Measurements from ENCODE around the gene CIB4.

Gene CIB4

DNA sequence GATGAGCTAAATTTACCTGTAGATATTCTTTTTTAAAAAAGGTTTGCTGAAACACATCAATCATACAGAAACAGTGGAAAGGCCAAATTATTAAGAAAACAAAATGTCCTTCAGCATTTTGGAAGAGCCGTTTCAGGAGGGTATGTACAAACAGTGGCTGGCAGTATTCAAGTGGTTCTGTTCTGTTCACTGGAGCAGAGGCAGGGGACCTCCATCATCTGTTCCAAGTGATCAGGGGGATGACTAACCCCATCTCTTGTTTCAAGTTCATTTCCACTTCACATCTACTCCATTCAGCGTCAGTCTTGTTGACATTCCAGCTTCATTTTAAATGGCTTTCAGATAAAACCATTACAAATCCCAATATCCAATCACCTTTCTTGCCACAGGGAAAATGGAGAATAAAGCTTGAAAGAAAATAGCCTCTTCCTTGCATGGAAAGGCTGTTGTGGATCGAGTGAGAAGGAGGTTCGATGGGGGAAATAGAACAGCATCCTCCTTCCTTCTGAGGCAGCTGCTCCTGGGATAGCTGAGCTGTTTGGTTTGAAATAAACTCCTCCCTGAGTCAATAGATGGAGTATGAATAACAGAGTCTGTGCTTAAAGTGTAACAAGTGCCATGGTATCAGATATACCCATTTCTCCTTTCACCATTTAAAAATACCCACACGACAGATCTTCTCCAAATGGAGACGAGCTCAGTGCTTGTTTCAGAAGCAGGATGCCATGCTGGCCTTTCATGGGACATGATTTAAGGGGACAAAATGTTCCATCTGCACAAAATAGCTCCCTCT is 99.6 kb downstream of the CIB4 start:
- H3K14ac ChIP-seq (ENCODE audit: low read length) = no peak overlapping the region
- no peak overlapping the region for H3K18ac ChIP-seq (ENCODE audit: low read length)
- no peaks in the 10 kb centered on the region for H3K36me3 ChIP-seq (replicated peaks in 1 of 2; ENCODE audit: control insufficient read depth in 2 of 2, insufficient read depth in 2 of 2, low read length in 2 of 2)
- H3K4me3 ChIP-seq (ENCODE audit: low read length in 2 of 2) = no peak overlapping the region
- no peak for DNase-seq (ENCODE audit: low spot score)
- no peak overlapping the region for H3K4ac ChIP-seq (ENCODE audit: low read length)
- H3K79me1 ChIP-seq (ENCODE audit: low read depth, low read length) = no peaks in the 10 kb centered on the region
- WGBS, 2 donors (ENCODE audit: extremely low coverage in 2 of 2, insufficient read length in 2 of 2, insufficient replicate concordance in 1 of 2) = no CpG with 5 or more reads among the region's 6 CpGs
- no peak overlapping the region for H3K23ac ChIP-seq (ENCODE audit: low read depth, low read length, poor library complexity)
- no peak overlapping the region for H4K91ac ChIP-seq (ENCODE audit: low read depth, low read length, poor library complexity)
- no peak overlapping the region for H3K9ac ChIP-seq (ENCODE audit: low read depth, low read length, poor library complexity)
- peaks cover 0 to 16% (median 0%) of the 10 kb centered on the region in 3 experiments for H3K27me3 ChIP-seq (ENCODE audit: control insufficient read depth in 3 of 3, insufficient read depth in 3 of 3, low read depth in 1 of 3, low read length in 3 of 3)
- no peak overlapping the region for H2BK15ac ChIP-seq (ENCODE audit: low read length)
- H2AFZ ChIP-seq (ENCODE audit: low read length) = no peak overlapping the region
- H4K8ac ChIP-seq (ENCODE audit: low read depth, low read length) = no peak overlapping the region
- H3K4me2 ChIP-seq (ENCODE audit: insufficient read depth, low read length, poor library complexity, severe bottlenecking) = no peak overlapping the region
- no peak overlapping the region for H2BK12ac ChIP-seq (ENCODE audit: low read length)
- H2BK5ac ChIP-seq (ENCODE audit: low read length) = no peak overlapping the region
- no peak overlapping the region for H3K27ac ChIP-seq (replicated peaks; ENCODE audit: low read length)
- no peaks in the 10 kb centered on the region for H3K9me3 ChIP-seq (replicated peaks in 1 of 2; ENCODE audit: control insufficient read depth in 2 of 2, insufficient read depth in 1 of 2, low read depth in 1 of 2, low read length in 2 of 2)
- H2AK5ac ChIP-seq (ENCODE audit: low read depth, low read length) = no peak overlapping the region
- peaks cover 4 to 5% of the 10 kb centered on the region in 2 donors for H3K4me1 ChIP-seq (ENCODE audit: control insufficient read depth in 2 of 2, insufficient read depth in 1 of 2, low read depth in 1 of 2, low read length in 2 of 2)
- H2BK120ac ChIP-seq (ENCODE audit: low read depth, low read length) = no peak overlapping the region

DNA sequence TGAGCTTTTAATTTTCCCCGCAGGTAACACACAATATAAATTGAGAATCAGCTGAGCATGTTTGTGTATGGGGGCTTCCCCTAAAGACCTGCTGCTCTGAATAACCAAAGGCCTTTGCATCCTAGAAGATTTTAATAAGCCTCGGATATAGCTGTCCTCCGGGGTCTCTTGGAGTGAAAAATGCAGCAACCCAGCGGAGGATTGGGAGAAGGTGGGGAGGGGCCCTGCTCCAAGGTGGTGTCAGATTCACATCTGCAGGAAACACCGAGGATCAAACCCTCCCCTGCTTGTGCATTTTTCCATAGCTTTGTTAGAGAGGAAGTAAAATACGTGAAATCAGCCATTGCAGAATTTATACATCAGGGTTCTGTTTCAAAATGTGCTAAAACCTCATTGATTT is 100.2 kb downstream of the CIB4 start:
- no peak for DNase-seq (ENCODE audit: low spot score)

GRCh38 chr2:26540306-26540705 is 100.9 kb downstream of the CIB4 start:
- Histone ChIP-seq H2AFZ (ENCODE audit: low read length) (no peak overlapping the region), H3K9me3 (replicated peaks in 1 of 2; ENCODE audit: control insufficient read depth in 2 of 2, insufficient read depth in 1 of 2, low read depth in 1 of 2, low read length in 2 of 2) (no peaks in the 10 kb centered on the region), H3K4me1 (ENCODE audit: control insufficient read depth in 2 of 2, insufficient read depth in 1 of 2, low read depth in 1 of 2, low read length in 2 of 2) (peaks cover 5% of the 10 kb centered on the region in 2 donors), H3K27ac (replicated peaks; ENCODE audit: low read length) (no peak overlapping the region), H3K36me3 (replicated peaks in 1 of 2; ENCODE audit: control insufficient read depth in 2 of 2, insufficient read depth in 2 of 2, low read length in 2 of 2) (no peaks in the 10 kb centered on the region), H3K23ac (ENCODE audit: low read depth, low read length, poor library complexity) (no peak overlapping the region), H3K14ac (ENCODE audit: low read length) (no peak overlapping the region), H3K27me3 (ENCODE audit: control insufficient read depth in 3 of 3, insufficient read depth in 3 of 3, low read depth in 1 of 3, low read length in 3 of 3) (peaks cover 0 to 16% (median 0%) of the 10 kb centered on the region in 3 experiments), H2BK15ac (ENCODE audit: low read length) (no peak overlapping the region), H4K91ac (ENCODE audit: low read depth, low read length, poor library complexity) (no peak overlapping the region), H2AK5ac (ENCODE audit: low read depth, low read length) (no peak overlapping the region), H3K4me3 (ENCODE audit: low read length in 2 of 2) (no peak overlapping the region), H3K9ac (ENCODE audit: low read depth, low read length, poor library complexity) (no peak overlapping the region), H3K18ac (ENCODE audit: low read length) (no peak overlapping the region), H3K4ac (ENCODE audit: low read length) (no peak overlapping the region), H3K4me2 (ENCODE audit: insufficient read depth, low read length, poor library complexity, severe bottlenecking) (no peak overlapping the region), H4K8ac (ENCODE audit: low read depth, low read length) (no peak overlapping the region), H2BK12ac (ENCODE audit: low read length) (no peak overlapping the region), H3K79me1 (ENCODE audit: low read depth, low read length) (no peaks in the 10 kb centered on the region), H2BK120ac (ENCODE audit: low read depth, low read length) (no peak overlapping the region), H2BK5ac (ENCODE audit: low read length) (no peak overlapping the region)
- DNase-seq (ENCODE audit: low spot score) = no peak
- no CpG with 5 or more reads among the region's 10 CpGs for WGBS, 2 donors (ENCODE audit: extremely low coverage in 2 of 2, insufficient read length in 2 of 2, insufficient replicate concordance in 1 of 2)

More for the DNA sequence above, 100.2 kb downstream of the CIB4 start:
- H3K4me2 ChIP-seq (ENCODE audit: insufficient read depth, low read length, poor library complexity, severe bottlenecking) = no peak overlapping the region
- H2BK15ac ChIP-seq (ENCODE audit: low read length) = no peak overlapping the region
- no peak overlapping the region for H3K4ac ChIP-seq (ENCODE audit: low read length)
- H2AK5ac ChIP-seq (ENCODE audit: low read depth, low read length) = no peak overlapping the region
- no peaks in the 10 kb centered on the region for H3K36me3 ChIP-seq (replicated peaks in 1 of 2; ENCODE audit: control insufficient read depth in 2 of 2, insufficient read depth in 2 of 2, low read length in 2 of 2)
- no peak overlapping the region for H3K18ac ChIP-seq (ENCODE audit: low read length)
- no CpG with 5 or more reads among the region's 6 CpGs for WGBS, 2 donors (ENCODE audit: extremely low coverage in 2 of 2, insufficient read length in 2 of 2, insufficient replicate concordance in 1 of 2)
- no peak overlapping the region for H3K14ac ChIP-seq (ENCODE audit: low read length)
- no peaks in the 10 kb centered on the region for H3K79me1 ChIP-seq (ENCODE audit: low read depth, low read length)
- no peak overlapping the region for H4K8ac ChIP-seq (ENCODE audit: low read depth, low read length)
- peaks cover 5% of the 10 kb centered on the region in 2 donors for H3K4me1 ChIP-seq (ENCODE audit: control insufficient read depth in 2 of 2, insufficient read depth in 1 of 2, low read depth in 1 of 2, low read length in 2 of 2)
- H3K23ac ChIP-seq (ENCODE audit: low read depth, low read length, poor library complexity) = no peak overlapping the region
- H3K27ac ChIP-seq (replicated peaks; ENCODE audit: low read length) = no peak overlapping the region
- H3K27me3 ChIP-seq (ENCODE audit: control insufficient read depth in 3 of 3, insufficient read depth in 3 of 3, low read depth in 1 of 3, low read length in 3 of 3) = peaks cover 0 to 16% (median 0%) of the 10 kb centered on the region in 3 experiments
- no peak overlapping the region for H3K4me3 ChIP-seq (ENCODE audit: low read length in 2 of 2)
- no peak overlapping the region for H2BK5ac ChIP-seq (ENCODE audit: low read length)
- H2AFZ ChIP-seq (ENCODE audit: low read length) = no peak overlapping the region
- H2BK120ac ChIP-seq (ENCODE audit: low read depth, low read length) = no peak overlapping the region
- no peak overlapping the region for H4K91ac ChIP-seq (ENCODE audit: low read depth, low read length, poor library complexity)
- H3K9ac ChIP-seq (ENCODE audit: low read depth, low read length, poor library complexity) = no peak overlapping the region
- H3K9me3 ChIP-seq (replicated peaks in 1 of 2; ENCODE audit: control insufficient read depth in 2 of 2, insufficient read depth in 1 of 2, low read depth in 1 of 2, low read length in 2 of 2) = no peaks in the 10 kb centered on the region
- H2BK12ac ChIP-seq (ENCODE audit: low read length) = no peak overlapping the region

- H3K27me3 ChIP-seq (ENCODE audit: control insufficient read depth in 3 of 3, insufficient read depth in 3 of 3, low read depth in 1 of 3, low read length in 3 of 3) = peaks cover 0 to 16% (median 0%) of the 10 kb centered on the region in 3 experiments
- DNase-seq (ENCODE audit: low spot score) = no peak
Observed at GRCh38 chr2:26537826-26538475, 103.2 kb downstream of the CIB4 start.

More at GRCh38 chr2:26537826-26538475, 103.2 kb downstream of the CIB4 start:
- Histone ChIP-seq H3K27ac (replicated peaks; ENCODE audit: low read length) (no peak overlapping the region), H3K4me2 (ENCODE audit: insufficient read depth, low read length, poor library complexity, severe bottlenecking) (no peak overlapping the region), H3K18ac (ENCODE audit: low read length) (peak overlapping the region; percentile 21), H2BK12ac (ENCODE audit: low read length) (peak overlapping the region; percentile 18), H3K4me3 (ENCODE audit: low read length in 2 of 2) (no peak overlapping the region), H3K36me3 (replicated peaks in 1 of 2; ENCODE audit: control insufficient read depth in 2 of 2, insufficient read depth in 2 of 2, low read length in 2 of 2) (no peaks in the 10 kb centered on the region), H4K91ac (ENCODE audit: low read depth, low read length, poor library complexity) (no peak overlapping the region), H3K4me1 (ENCODE audit: control insufficient read depth in 2 of 2, insufficient read depth in 1 of 2, low read depth in 1 of 2, low read length in 2 of 2) (peaks cover 5 to 15% of the 10 kb centered on the region in 2 donors), H2BK120ac (ENCODE audit: low read depth, low read length) (no peak overlapping the region), H2BK15ac (ENCODE audit: low read length) (no peak overlapping the region), H2AK5ac (ENCODE audit: low read depth, low read length) (peak overlapping the region; percentile 24), H2AFZ (ENCODE audit: low read length) (no peak overlapping the region), H3K9ac (ENCODE audit: low read depth, low read length, poor library complexity) (no peak overlapping the region), H2BK5ac (ENCODE audit: low read length) (no peak overlapping the region), H3K9me3 (replicated peaks in 1 of 2; ENCODE audit: control insufficient read depth in 2 of 2, insufficient read depth in 1 of 2, low read depth in 1 of 2, low read length in 2 of 2) (no peaks in the 10 kb centered on the region), H4K8ac (ENCODE audit: low read depth, low read length) (no peak overlapping the region), H3K4ac (ENCODE audit: low read length) (no peak overlapping the region), H3K14ac (ENCODE audit: low read length) (peak overlapping the region; percentile 14), H3K23ac (ENCODE audit: low read depth, low read length, poor library complexity) (no peak overlapping the region), H3K79me1 (ENCODE audit: low read depth, low read length) (no peaks in the 10 kb centered on the region)
- WGBS, 2 donors (ENCODE audit: extremely low coverage in 2 of 2, insufficient read length in 2 of 2, insufficient replicate concordance in 1 of 2) = no CpG with 5 or more reads among the region's 14 CpGs

Data from neuronal stem cell (in vitro differentiated cells).